Erythroblast (primary cell): ENCODE measurements around the gene FLYWCH2.

Experiments
- GATA1 ChIP-seq: IDR thresholded peaks from 2 replicates; pipeline ENCODE4 v1.6.1; 2011; ENCODE audit warnings: low read depth, mild to moderate bottlenecking, control low read depth, low read length, moderate library complexity
- POLR2A ChIP-seq: IDR thresholded peaks from 2 replicates; pipeline ENCODE4 v1.6.1; 2011; ENCODE audit warnings: mild to moderate bottlenecking, low read length

- TF ChIP-seq POLR2A (peak; percentile 51), GATA1 (no peak)
These were observed 21.3 kb downstream of the FLYWCH2 start for GRCh38 chr16:2904100-2904921.
